GM21825 (cell line): ENCODE measurements around the gene CD69.
"Not testable (repeated sequence)": the region's sequence is repeated elsewhere in the genome, so short reads cannot be mapped to it uniquely, and the experiment has no call there.

Experiments
- ATAC-seq: cut with Tn5 transposase; IDR thresholded peaks from one replicate; pipeline ENCODE4 v1.9.1; 2021; ENCODE audit warnings: mild to moderate bottlenecking, moderate library complexity; ENCODE audit not compliant: unreplicated experiment

Gene CD69

GRCh38 chr12:9724023-9724422 is 36.7 kb downstream of the CD69 start:
- no peak for ATAC-seq

GRCh38 chr12:9721394-9722092 is 39.2 kb downstream of the CD69 start:
- ATAC-seq, result peak; percentile 62

- no peak for ATAC-seq
Observed at GRCh38 chr12:9719790-9720189, 40.9 kb downstream of the CD69 start.

GRCh38 chr12:9718968-9719367 is 41.7 kb downstream of the CD69 start:
- no peak for ATAC-seq

GRCh38 chr12:9717070-9717925 is 43.4 kb downstream of the CD69 start:
- no peak for ATAC-seq

- ATAC-seq, result peak; percentile 66
Observed at GRCh38 chr12:9713032-9713558, 47.6 kb downstream of the CD69 start.

- ATAC-seq, result no peak
Observed at GRCh38 chr12:9711664-9712063, 49.0 kb downstream of the CD69 start.

- ATAC-seq, result no peak
Observed at GRCh38 chr12:9710584-9711375, 49.9 kb downstream of the CD69 start.

GRCh38 chr12:9708853-9709252 is 51.8 kb downstream of the CD69 start:
- ATAC-seq, result no peak

- no peak for ATAC-seq
Observed at GRCh38 chr12:9707864-9708808, 52.6 kb downstream of the CD69 start.

GRCh38 chr12:9707356-9707755 is 53.3 kb downstream of the CD69 start:
- ATAC-seq, result no peak

- ATAC-seq, result no peak
Observed at GRCh38 chr12:9706086-9706685, 54.5 kb downstream of the CD69 start.

- not testable (repeated sequence) for ATAC-seq
Observed at GRCh38 chr12:9704561-9704960, 56.1 kb downstream of the CD69 start.
